ENCODE results near the gene ZNF28. TPM values are rescaled to one million over a fixed set of nuclear protein-coding genes. Genes with fewer than 3 reads are reported as not detected.

ZNF28 gene
- total RNA-seq, result 5.9 and 11.1 TPM in 2 replicates

DNA sequence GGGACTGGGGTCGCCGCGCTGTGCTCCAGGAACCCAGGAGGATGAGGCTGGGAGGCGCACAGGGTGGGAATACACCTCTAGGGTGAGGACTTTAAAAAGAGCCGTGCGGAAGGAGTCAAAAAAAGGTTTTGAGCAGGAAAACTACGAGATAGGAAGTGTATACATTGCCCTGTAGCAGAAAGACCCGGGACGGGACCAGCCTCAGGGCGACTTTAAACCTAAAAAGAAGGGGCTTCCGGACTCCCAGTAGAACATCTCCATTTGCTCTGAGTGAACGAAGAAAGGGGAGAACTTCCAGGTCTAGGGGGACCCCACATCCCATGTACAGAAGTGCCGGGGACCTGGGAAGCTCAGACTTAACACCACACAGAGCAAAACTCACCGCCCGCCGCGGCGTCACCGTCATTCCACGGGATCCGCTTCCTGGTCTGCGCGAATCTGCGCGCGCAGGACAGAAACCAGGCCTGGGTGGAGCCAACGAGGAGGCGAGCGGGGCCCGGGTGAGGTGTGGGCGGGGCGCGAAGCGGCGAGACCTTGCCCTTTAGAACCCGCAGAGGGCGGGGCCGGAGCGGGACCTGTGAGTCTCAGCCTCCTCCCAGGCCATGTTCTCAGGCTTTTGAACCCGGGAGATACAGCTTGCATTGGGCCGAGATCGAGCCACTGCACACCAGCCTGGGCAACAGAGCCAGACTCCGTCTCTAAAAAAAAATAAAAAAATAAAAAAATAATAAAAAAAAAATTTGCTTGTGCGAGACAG lies at the start of gene ZNF28:
Gene ZNF28, minus strand, starts transcription at position 430 of the 757 bp plus-strand sequence. CDS start 3,675 bp downstream, outside the sequence.

DNA sequence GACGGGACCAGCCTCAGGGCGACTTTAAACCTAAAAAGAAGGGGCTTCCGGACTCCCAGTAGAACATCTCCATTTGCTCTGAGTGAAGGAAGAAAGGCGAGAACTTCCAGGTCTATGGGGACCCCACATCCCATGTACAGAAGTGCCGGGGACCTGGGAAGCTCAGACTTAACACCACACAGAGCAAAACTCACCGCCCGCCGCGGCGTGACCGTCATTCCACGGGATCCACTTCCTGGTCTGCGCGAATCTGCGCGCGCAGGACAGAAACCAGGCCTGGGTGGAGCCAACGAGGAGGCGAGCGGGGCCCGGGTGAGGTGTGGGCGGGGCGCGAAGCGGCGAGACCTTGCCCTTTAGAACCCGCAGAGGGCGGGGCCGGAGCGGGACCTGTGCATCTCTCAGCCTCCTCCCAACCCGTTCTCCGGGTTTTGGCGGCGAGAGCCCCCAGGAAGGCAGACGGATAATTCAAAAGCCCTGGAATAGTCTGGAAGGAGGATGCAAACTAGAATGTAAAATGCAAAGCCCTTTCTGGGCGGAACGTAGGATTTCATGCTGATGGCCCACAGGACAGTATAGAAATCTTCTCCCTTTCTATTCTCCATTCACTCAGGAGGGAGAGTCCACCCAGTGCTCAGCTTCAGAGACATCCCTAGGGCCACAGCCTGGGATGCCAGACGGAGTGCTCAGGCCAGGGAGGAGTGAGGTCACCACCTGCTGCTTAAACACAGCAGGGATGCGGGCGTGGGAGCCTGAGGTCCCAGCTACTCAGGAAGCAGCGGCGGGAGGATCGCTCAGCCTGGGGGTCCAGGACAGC lies 36.2 kb upstream of the ZNF28 start, which contains the start of gene ZNF468:
Gene ZNF468, minus strand, starts transcription at position 242 of the 814 bp plus-strand sequence. CDS start 3,347 bp downstream, outside the sequence.

DNA sequence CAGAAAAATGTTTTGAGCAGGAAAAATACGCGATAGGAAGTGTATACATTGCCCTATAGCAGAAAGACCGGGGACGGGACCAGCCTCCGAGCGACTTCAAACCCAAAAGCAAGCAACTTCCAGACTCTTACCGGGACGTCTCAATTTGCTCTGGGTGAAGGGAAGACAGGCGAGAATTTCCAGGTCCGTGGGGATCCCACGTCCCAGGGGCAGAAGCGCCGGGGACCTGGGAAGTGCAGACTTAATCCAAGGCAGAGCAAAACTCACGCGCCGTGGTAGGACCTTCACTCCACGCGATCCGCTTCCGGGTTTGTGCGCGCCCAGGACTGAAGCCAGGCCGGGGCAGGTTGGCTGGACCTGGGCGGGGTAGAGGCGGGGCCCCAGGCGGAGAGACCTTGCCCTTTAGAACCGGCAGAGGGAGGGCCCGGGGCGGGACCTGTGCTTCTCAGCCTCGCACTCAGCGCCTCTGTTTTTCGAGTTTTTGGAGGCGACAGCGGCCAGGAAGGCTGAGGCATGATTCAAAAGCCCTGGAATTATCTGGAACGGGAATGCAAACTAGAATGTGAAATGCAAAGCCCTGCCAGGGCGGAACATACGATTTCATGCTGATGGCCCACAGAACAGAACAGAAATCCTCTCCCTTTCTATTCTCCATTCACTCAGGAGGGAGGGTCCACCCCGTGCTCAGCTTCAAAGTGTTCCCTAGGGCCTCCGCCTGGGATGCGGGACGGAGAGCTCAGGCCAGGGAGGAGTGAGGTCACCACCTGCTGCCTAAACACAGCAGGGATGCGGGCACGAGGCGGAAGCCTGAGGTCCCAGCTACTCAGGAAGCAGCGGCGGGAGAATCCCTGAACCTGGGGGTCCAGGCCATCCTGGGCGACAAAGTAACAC lies 34.7 kb downstream of the ZNF28 start, which contains the start of gene ZNF600:
Gene ZNF600, minus strand, starts transcription at position 328 of the 891 bp plus-strand sequence. CDS start 7,903 bp downstream, outside the sequence.

Other genes starting within 250 kb of the ZNF28 start
- 21.2 and 21.3 TPM in 2 replicates for gene ZNF83, start 183.3 kb downstream of the ZNF28 start, total RNA-seq
- 6.1 and 11.4 TPM in 2 replicates for gene ZNF611, start 86.6 kb downstream of the ZNF28 start, total RNA-seq
- gene ZNF600, start 34.8 kb downstream of the ZNF28 start, total RNA-seq, result 2.2 and 3.9 TPM in 2 replicates
- 6.9 and 8.3 TPM in 2 replicates for gene ZNF468, start 36.0 kb upstream of the ZNF28 start, total RNA-seq
- gene ZNF320, start 76.0 kb upstream of the ZNF28 start, total RNA-seq, result 4.2 and 5.4 TPM in 2 replicates
- 2.4 and 2.8 TPM in 2 replicates for gene ZNF888, start 101.8 kb upstream of the ZNF28 start, total RNA-seq
- 2.1 and 5.4 TPM in 2 replicates for gene ZNF816, start 141.2 kb upstream of the ZNF28 start, total RNA-seq
- gene ERVV-1, start 192.3 kb upstream of the ZNF28 start, total RNA-seq, result not detected in 2 replicates
- gene ERVV-2, start 223.1 kb upstream of the ZNF28 start, total RNA-seq, result not detected in 2 replicates

Data from cardiac ventricle fibroblast (primary cell).